ENCODE results near the gene PLA2G6.
"Not testable (repeated sequence)": the region's sequence is repeated elsewhere in the genome, so short reads cannot be mapped to it uniquely, and the experiment has no call there.

- not testable (repeated sequence) for TF ChIP-seq CTCF, POLR2A (IDR thresholded peaks at IDR 0.05)
Measured at GRCh38 chr22:38118747-38119146, 62.9 kb downstream of the PLA2G6 start.
